ENCODE data around the gene RPS2.
A peak's percentile ranks its signal among the peaks of the same experiment; 100 is the strongest.
"Not testable (repeated sequence)": the region's sequence is repeated elsewhere in the genome, so short reads cannot be mapped to it uniquely, and the experiment has no call there.

RPS2 gene

GRCh38 chr16:1962161-1963153, 2.2 kb downstream of the RPS2 start:
- H3K4me3 ChIP-seq (ENCODE audit: low read length); H3K27me3 ChIP-seq (ENCODE audit: control insufficient read depth, insufficient read depth, low read length); H3K27ac ChIP-seq (ENCODE audit: low read depth, low read length); H3K9ac ChIP-seq (ENCODE audit: low read length): not testable (repeated sequence)
- Histone ChIP-seq H3K36me3 (ENCODE audit: control insufficient read depth, insufficient read depth, low read length) (peaks cover 16% of the 10 kb centered on the region), H3K4me1 (ENCODE audit: control insufficient read depth, insufficient read depth, low read length) (peaks cover 22% of the 10 kb centered on the region)

- H3K4me1 ChIP-seq (ENCODE audit: control insufficient read depth, insufficient read depth, low read length), result peaks cover 22% of the 10 kb centered on the region
- no peak overlapping the region for H3K4me3 ChIP-seq (ENCODE audit: low read length)
- H3K36me3 ChIP-seq (ENCODE audit: control insufficient read depth, insufficient read depth, low read length), result peaks cover 16% of the 10 kb centered on the region
- no peak overlapping the region for H3K27ac ChIP-seq (ENCODE audit: low read depth, low read length)
- no peak overlapping the region for H3K9ac ChIP-seq (ENCODE audit: low read length)
- no peaks in the 10 kb centered on the region for H3K27me3 ChIP-seq (ENCODE audit: control insufficient read depth, insufficient read depth, low read length)
Observed at GRCh38 chr16:1961651-1962067, 3.0 kb downstream of the RPS2 start.

- H3K4me3 ChIP-seq (ENCODE audit: low read length), result peak overlapping the region; percentile 84
- H3K4me1 ChIP-seq (ENCODE audit: control insufficient read depth, insufficient read depth, low read length), result peaks cover 22% of the 10 kb centered on the region
- H3K27ac ChIP-seq (ENCODE audit: low read depth, low read length), result no peak overlapping the region
- H3K27me3 ChIP-seq (ENCODE audit: control insufficient read depth, insufficient read depth, low read length), result no peaks in the 10 kb centered on the region
- peaks cover 16% of the 10 kb centered on the region for H3K36me3 ChIP-seq (ENCODE audit: control insufficient read depth, insufficient read depth, low read length)
- H3K9ac ChIP-seq (ENCODE audit: low read length), result no peak overlapping the region
Observed at GRCh38 chr16:1960665-1961630, 3.7 kb downstream of the RPS2 start.

GRCh38 chr16:1959269-1960039, 5.2 kb downstream of the RPS2 start, which contains the start of gene NDUFB10:
TSS of gene NDUFB10 (plus strand) at chr16:1959538. CDS start at chr16:1959625, 87 bp downstream.
- H3K9ac ChIP-seq (ENCODE audit: low read length), result peak within 1 kb of the TSS; percentile 90
- H3K27me3 ChIP-seq (ENCODE audit: control insufficient read depth, insufficient read depth, low read length), result no peaks in the 10 kb centered on the region
- peak within 1 kb of the TSS; percentile 89 for H3K27ac ChIP-seq (ENCODE audit: low read depth, low read length)
- H3K36me3 ChIP-seq (ENCODE audit: control insufficient read depth, insufficient read depth, low read length), result peaks cover 16% of the 10 kb centered on the region
- peaks cover 16% of the 10 kb centered on the region for H3K4me1 ChIP-seq (ENCODE audit: control insufficient read depth, insufficient read depth, low read length)
- H3K4me3 ChIP-seq (ENCODE audit: low read length), result peak within 1 kb of the TSS; percentile 84

- H3K36me3 ChIP-seq (ENCODE audit: control insufficient read depth, insufficient read depth, low read length), result peaks cover 15% of the 10 kb centered on the region
- H3K4me1 ChIP-seq (ENCODE audit: control insufficient read depth, insufficient read depth, low read length), result peaks cover 13% of the 10 kb centered on the region
- no peaks in the 10 kb centered on the region for H3K27me3 ChIP-seq (ENCODE audit: control insufficient read depth, insufficient read depth, low read length)
- H3K27ac ChIP-seq (ENCODE audit: low read depth, low read length), result peak overlapping the region; percentile 89
- peak overlapping the region; percentile 57 for H3K4me3 ChIP-seq (ENCODE audit: low read length)
- peak overlapping the region; percentile 4 for H3K9ac ChIP-seq (ENCODE audit: low read length)
Observed at GRCh38 chr16:1958715-1959268, 5.8 kb downstream of the RPS2 start.

GRCh38 chr16:1958143-1958491, 6.5 kb downstream of the RPS2 start:
- not testable (repeated sequence) for H3K9ac ChIP-seq (ENCODE audit: low read length); H3K27ac ChIP-seq (ENCODE audit: low read depth, low read length); H3K27me3 ChIP-seq (ENCODE audit: control insufficient read depth, insufficient read depth, low read length); H3K36me3 ChIP-seq (ENCODE audit: control insufficient read depth, insufficient read depth, low read length); H3K4me3 ChIP-seq (ENCODE audit: low read length)
- peaks cover 10% of the 10 kb centered on the region for H3K4me1 ChIP-seq (ENCODE audit: control insufficient read depth, insufficient read depth, low read length)

- H3K4me1 ChIP-seq (ENCODE audit: control insufficient read depth, insufficient read depth, low read length), result peaks cover 10% of the 10 kb centered on the region
- not testable (repeated sequence) for H3K9ac ChIP-seq (ENCODE audit: low read length)
Observed at GRCh38 chr16:1957434-1958142, 7.0 kb downstream of the RPS2 start.

GRCh38 chr16:1953734-1954133, 10.9 kb downstream of the RPS2 start:
- Histone ChIP-seq H3K4me1 (ENCODE audit: control insufficient read depth, insufficient read depth, low read length) (peaks cover under 1% of the 10 kb centered on the region), H3K36me3 (ENCODE audit: control insufficient read depth, insufficient read depth, low read length) (no peaks in the 10 kb centered on the region), H3K27ac (ENCODE audit: low read depth, low read length) (no peak overlapping the region), H3K27me3 (ENCODE audit: control insufficient read depth, insufficient read depth, low read length) (no peaks in the 10 kb centered on the region), H3K4me3 (ENCODE audit: low read length) (no peak overlapping the region), H3K9ac (ENCODE audit: low read length) (no peak overlapping the region)

More at GRCh38 chr16:1957434-1958142, 7.0 kb downstream of the RPS2 start:
- not testable (repeated sequence) for H3K36me3 ChIP-seq (ENCODE audit: control insufficient read depth, insufficient read depth, low read length); H3K27ac ChIP-seq (ENCODE audit: low read depth, low read length); H3K27me3 ChIP-seq (ENCODE audit: control insufficient read depth, insufficient read depth, low read length); H3K4me3 ChIP-seq (ENCODE audit: low read length)

- no peaks in the 10 kb centered on the region for H3K4me1 ChIP-seq (ENCODE audit: control insufficient read depth, insufficient read depth, low read length)
Observed at GRCh38 chr16:1950559-1950958, 14.1 kb downstream of the RPS2 start.

GRCh38 chr16:1950047-1950446, 14.6 kb downstream of the RPS2 start:
- no peaks in the 10 kb centered on the region for H3K36me3 ChIP-seq (ENCODE audit: control insufficient read depth, insufficient read depth, low read length)
- H3K4me3 ChIP-seq (ENCODE audit: low read length), result no peak overlapping the region
- H3K27me3 ChIP-seq (ENCODE audit: control insufficient read depth, insufficient read depth, low read length), result no peaks in the 10 kb centered on the region
- no peak overlapping the region for H3K27ac ChIP-seq (ENCODE audit: low read depth, low read length)
- no peak overlapping the region for H3K9ac ChIP-seq (ENCODE audit: low read length)
- no peaks in the 10 kb centered on the region for H3K4me1 ChIP-seq (ENCODE audit: control insufficient read depth, insufficient read depth, low read length)

More at GRCh38 chr16:1950559-1950958, 14.1 kb downstream of the RPS2 start:
- Histone ChIP-seq H3K9ac (ENCODE audit: low read length) (no peak overlapping the region), H3K27me3 (ENCODE audit: control insufficient read depth, insufficient read depth, low read length) (no peaks in the 10 kb centered on the region), H3K36me3 (ENCODE audit: control insufficient read depth, insufficient read depth, low read length) (no peaks in the 10 kb centered on the region), H3K27ac (ENCODE audit: low read depth, low read length) (no peak overlapping the region), H3K4me3 (ENCODE audit: low read length) (no peak overlapping the region)

- Histone ChIP-seq H3K27ac (ENCODE audit: low read depth, low read length) (no peak overlapping the region), H3K4me1 (ENCODE audit: control insufficient read depth, insufficient read depth, low read length) (no peaks in the 10 kb centered on the region), H3K27me3 (ENCODE audit: control insufficient read depth, insufficient read depth, low read length) (no peaks in the 10 kb centered on the region), H3K4me3 (ENCODE audit: low read length) (no peak overlapping the region), H3K9ac (ENCODE audit: low read length) (no peak overlapping the region), H3K36me3 (ENCODE audit: control insufficient read depth, insufficient read depth, low read length) (no peaks in the 10 kb centered on the region)
Observed at GRCh38 chr16:1949507-1949906, 15.1 kb downstream of the RPS2 start.
